KBM-7 (cell line): ENCODE measurements around the gene ARX.

Source experiments
- DNase-seq: peaks from one replicate; pipeline ENCODE4 v3.0.0-alpha.2; 2015
- in situ Hi-C: fragments of 300-500 bp; cut with MboI; formaldehyde crosslinking; loops from 2 replicates; pipeline ENCODE4 v1.14.3; 2020; ENCODE audit warnings: low sequenced_read_pairs, low pct_unique_long_range_greater_than_20kb, mixed read lengths

Gene ARX

DNA sequence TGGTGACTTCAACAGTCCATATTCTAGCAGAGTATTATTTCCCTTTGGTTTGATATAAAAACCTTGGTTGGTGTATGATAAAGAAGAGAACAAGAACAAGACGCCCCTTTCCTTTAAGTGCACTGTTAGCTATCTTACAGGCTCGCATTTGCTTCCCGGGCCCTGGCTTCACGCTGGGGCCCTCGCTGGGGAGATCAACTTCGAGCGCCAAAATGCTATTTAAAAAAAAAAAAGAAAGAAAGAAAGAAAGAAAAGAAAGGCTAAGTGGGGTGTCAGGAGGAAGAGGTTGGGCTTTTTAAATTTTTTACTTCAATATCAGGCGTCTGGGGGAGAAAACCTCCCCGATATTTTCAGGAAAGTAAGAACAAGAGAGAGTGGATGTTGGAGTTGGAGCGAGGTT lies 11.7 kb downstream of the ARX start:
- in situ Hi-C loops = no loop called here
- no peak for DNase-seq

DNA sequence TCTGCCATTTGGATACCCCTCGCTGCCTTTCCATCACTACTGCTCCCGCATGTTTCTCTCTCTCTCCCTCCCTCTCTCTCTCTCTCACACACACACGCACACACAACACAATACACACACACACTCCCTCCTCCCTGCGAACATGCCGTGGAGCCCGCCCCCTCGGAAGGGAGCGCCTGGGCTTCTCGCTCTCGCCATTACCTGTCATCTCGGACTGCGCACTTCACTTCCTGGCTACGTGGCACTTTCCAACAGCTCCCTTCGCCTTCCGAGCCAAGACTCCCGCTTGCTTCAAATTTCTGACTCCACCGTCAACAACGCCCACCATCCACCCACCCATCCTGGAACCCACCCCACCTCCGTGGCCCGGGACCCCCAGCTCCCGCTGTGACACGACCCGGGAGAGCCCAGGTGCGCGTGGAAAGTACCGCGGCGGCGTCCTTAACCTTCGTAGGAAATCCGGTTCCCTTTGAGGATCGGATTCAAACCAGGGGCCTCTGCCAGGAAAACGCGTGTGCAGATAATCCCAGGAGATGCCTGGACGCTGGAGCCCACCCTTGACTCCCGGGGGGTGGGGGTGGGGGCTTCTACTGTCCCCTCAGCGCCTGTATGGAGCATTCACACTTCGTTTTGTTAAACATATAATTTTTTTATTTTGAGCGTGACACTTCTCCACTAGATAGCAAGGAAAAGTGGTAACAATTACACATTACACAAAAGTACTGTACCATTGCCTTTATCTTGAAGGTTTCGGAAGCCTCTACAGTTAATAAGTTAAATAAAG lies 12.5 kb downstream of the ARX start:
- in situ Hi-C loops = no loop called here
- no peak for DNase-seq

DNA sequence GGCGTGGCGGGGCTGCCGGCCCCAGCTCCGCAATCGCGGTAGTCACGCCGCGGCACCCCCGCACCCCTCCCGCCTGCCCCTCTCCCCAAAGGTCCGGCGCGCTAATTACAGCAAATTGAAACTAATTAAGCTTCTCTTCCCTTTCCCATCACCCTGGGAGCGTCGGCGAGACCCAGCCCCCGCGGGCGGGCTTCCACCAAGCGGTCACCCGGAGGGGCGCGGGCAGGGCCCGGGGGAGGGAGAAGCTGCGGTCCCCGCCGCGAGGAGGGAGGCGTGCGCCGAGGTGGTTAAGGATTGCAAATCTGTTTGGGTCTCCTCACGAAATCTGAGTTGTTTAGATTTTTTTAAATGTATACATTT lies 13.1 kb downstream of the ARX start:
- in situ Hi-C loops = no loop called here
- DNase-seq = no peak

GRCh38 chrX:25001808-25002660 lies 13.7 kb downstream of the ARX start:
- in situ Hi-C loops = no loop called here
- DNase-seq = no peak

DNA sequence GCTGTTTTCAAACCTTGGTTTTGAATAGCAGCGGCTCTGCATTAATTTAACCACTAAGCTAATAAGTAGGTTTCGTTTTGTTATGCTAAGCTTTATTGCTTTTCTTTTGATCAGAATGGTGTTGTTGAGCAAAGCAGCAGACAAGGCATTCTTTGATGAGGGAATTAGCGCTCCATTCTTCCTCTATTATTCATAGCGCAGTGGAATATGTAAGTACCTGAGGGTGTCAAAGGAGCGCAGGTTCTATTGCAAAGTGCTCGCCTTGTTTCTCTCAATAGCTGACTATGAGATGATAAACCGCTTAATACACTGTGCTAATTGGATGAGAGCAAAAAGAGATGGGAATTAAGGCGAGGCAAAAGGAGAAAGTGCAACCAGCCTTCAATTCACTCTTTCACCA lies 16.3 kb downstream of the ARX start:
- no peak for DNase-seq
- in situ Hi-C loops = no loop called here

- in situ Hi-C loops = no loop called here
- DNase-seq = no peak
Observed at GRCh38 chrX:24996096-24996709, 19.6 kb downstream of the ARX start.

- no peak for DNase-seq
- in situ Hi-C loops = no loop called here
Observed at GRCh38 chrX:24993879-24994278, 21.9 kb downstream of the ARX start.

DNA sequence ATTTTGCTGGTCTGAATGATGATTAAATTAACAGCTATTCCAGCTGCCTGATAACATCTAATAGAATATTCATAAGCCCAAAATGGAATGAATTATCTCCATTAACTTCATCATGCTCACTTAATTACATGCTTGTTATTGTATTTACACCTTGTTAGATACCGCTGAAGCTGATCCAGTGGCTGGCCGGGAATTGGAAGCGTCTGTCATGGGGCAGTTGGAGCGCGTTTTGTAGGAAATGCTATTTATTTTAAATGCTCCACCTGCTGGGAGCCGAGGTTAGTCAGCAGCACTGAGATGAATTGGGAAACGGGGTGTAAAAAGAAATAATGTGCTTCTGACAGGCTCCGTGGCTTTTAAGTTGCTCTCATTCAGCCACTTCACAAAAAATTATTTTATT lies 25.2 kb downstream of the ARX start:
- in situ Hi-C loops = no loop called here
- no peak for DNase-seq

GRCh38 chrX:24988314-24988713 lies 27.5 kb downstream of the ARX start:
- no peak for DNase-seq
- in situ Hi-C loops = no loop called here

DNA sequence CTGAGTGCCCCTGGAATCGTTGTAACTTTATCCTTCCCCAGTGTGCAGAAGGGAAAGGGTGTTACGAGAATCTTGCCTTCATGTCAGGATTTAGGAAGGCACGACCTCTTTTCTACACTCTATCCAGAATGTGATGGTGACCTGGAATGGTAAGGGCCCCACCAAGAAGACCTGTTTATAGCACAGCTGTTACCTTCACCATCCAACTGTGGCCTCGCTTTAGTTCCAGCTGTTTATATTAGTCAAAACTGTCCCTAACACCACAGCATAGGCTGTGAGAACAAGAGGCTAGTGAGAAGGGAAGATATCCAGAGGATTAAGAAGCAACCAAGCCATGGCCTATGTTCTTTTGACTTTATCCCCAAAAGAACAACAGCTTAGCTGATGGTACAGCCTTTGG lies 28.0 kb downstream of the ARX start:
- in situ Hi-C loops = no loop called here

GRCh38 chrX:24985120-24985519 lies 30.6 kb downstream of the ARX start:
- no peak for DNase-seq
- in situ Hi-C loops = no loop called here

More for the DNA sequence above, 28.0 kb downstream of the ARX start:
- DNase-seq = no peak

- no peak for DNase-seq
- in situ Hi-C loops = no loop called here
Observed at GRCh38 chrX:24983931-24984330, 31.8 kb downstream of the ARX start.

DNA sequence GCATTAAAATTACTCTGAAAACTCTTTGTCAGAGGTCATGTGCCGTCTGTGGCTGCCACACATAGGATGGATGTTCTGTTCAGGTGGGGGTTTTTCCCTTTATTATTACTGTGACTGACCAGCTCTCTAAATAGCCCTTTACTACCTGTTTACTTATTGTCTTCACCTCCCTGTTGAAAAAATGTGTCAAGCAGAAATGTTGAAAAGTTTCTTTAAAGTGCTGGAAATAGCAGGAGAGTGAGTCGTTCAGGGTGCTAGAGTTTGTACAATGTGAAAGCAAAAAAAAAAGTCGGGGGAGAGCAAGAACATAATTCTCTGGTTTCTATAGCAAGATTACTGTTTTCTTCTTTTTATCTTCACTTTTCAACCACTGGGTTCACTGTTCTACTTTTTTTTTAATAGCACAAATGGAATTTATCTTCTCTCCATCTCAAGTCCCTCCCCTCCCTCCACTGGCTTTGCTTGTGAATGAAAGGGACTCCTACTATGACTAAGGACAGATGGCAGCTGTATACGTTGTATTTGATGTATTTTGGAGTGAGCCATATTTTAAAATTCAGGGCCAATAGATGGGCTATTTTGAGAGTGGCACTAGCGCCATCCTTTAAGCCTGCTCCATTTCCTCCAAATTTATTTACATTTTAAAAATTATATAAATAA lies 33.3 kb downstream of the ARX start:
- DNase-seq = no peak
- in situ Hi-C loops = no loop called here

- DNase-seq = no peak
- in situ Hi-C loops = no loop called here
Observed at GRCh38 chrX:24981030-24981429, 34.7 kb downstream of the ARX start.

DNA sequence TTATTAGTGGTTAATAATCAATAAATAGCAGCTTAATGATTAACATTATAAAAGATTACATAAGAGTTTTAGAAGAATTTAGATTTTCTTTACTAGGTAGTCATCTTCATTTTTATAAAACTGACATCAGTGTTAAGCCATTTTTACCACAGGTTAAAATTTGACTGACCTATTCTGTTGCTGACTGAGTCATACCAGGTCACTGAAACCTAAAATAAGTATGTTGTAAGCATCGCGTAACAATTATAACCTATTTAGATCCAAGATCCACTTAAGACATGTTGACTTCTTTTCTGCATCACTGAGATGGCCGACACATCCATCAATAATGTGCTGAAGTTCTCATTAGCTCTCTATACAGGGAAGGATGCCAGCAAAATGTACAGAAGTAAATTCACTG lies 36.7 kb downstream of the ARX start:
- in situ Hi-C loops = no loop called here
- DNase-seq = no peak

DNA sequence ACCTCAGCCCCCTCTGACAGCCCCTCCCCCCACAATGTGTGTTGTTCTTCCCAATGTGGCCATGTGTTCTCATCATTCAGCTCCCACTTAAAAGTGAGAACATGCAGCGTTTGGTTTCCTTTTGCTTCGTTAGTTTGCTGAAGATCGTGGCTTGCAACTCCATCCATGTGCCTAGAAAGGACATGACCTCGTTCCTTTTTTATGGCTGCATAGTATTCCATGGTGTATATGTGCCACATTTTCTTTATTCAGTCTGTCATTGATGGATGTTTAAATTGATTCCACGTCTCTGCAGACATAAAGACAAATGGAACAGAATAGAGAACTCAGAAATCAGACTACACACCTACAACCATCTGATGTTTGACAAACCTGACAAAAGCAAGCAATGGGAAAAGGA lies 46.0 kb downstream of the ARX start:
- in situ Hi-C loops = no loop called here
- DNase-seq = no peak

DNA sequence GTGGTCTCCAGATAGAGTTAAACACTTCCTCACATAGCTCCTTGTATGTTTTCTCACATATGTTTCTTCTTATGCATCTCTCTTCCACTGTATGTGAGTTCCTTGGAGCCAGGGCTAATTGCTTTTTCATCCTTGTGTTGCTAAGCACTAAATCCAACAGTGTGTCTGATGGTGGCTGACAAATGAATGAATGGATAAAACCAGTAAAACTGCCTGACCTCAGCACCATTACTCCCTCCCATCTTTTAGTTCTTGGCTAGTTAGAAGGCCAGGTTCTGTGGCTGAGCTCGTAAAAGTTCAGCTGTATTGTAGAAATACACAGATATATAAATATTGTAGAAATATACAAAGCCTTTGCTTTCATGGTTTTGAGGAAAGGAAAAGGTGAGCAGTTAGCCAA lies 50.4 kb downstream of the ARX start:
- DNase-seq = no peak
- in situ Hi-C loops = no loop called here

DNA sequence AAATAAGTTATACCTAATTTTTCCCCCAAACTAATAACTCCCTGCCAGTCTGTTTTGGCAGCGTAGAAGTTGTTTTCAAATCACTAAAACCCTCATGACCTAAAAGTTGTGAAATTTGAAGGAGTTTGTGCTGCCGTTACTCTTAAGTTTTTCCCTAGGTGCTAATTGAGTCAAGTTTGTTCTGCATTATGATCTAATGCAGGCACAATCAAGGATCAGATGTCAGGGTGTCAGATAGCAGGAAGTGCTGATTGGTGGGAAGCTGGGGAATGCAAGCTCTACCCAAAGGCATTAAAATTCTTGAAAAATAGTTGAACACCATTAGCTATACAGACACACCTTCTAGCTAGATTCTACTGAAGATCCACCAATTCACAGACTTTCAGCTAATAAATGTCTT lies 51.9 kb downstream of the ARX start:
- in situ Hi-C loops = no loop called here
- no peak for DNase-seq

DNA sequence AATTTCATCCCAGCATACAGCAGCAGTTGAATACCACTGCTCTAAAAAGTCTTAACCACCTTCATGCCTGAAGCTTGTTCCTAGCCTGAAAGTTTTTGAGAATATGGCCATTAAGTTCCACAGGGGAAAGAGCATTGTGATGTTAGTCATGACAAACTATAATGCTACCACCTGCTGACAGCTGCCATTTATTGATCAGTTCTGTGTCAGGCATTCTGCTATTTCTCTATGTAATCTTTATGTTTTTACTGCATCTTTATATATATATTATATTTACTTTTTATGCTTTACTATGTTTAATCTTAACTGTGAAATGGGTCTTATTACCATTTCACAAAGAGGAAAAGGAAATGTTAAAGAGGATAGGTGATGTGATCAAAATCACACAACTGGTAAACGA lies 54.0 kb downstream of the ARX start:
- no peak for DNase-seq
- in situ Hi-C loops = no loop called here

- in situ Hi-C loops = no loop called here
- no peak for DNase-seq
Observed at GRCh38 chrX:24956828-24957227, 58.9 kb downstream of the ARX start.
